ENCODE data around the gene STXBP3. TPM values are rescaled to one million over a fixed set of nuclear protein-coding genes. Genes with fewer than 3 reads are reported as not detected.
A peak's percentile ranks its signal among the peaks of the same experiment; 100 is the strongest.

STXBP3 gene
- total and polyA plus RNA-seq, 2 of the 4 experiments (the other 2 are of a cell fraction) = 19.1 to 19.7 TPM

DNA sequence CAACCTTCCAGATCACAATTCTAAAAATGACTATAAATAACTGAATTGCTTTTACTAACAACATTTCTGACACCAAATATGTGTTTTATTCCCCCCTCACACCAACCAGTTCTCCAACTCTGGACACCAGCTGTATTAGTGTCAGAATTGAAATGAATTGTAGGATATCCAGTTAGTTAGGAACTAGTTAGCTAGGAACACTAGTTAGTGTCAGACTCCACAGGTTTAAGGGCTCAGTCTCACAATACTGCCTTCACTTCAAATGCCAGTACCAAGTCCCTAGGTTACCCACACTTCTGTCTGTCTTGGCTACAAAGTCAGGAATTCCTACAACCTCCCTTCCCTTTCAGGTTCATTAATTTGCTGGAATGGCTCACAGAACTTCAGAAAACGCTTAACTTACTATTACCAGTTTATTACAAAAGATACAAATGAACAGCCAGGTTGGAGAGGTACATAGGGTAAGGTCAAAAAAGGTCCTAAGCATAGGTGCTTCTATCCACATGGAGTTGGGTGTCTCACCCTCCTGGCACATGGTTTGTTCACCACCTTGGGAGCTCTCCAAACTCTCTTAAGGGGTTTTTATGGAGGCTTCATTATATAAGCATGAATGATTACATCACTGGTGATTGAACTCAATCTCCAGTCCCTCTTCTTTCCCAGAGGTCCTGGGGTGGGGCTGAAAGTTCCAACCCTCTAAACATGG is 4.2 kb downstream of the STXBP3 start:
- Histone ChIP-seq H3K18ac (ENCODE audit: low read depth, low read length) (no peak overlapping the region), H3K36me3 (ENCODE audit: control insufficient read depth, insufficient read depth, low read length) (peaks cover 12% of the 10 kb centered on the region), H3K56ac (ENCODE audit: extremely low read depth, insufficient read depth, low read length) (no peak overlapping the region), H3K14ac (replicated peaks; ENCODE audit: low read depth, low read length) (0 out of 2 replicates have a peak overlapping the region, but pooled peaks have one; percentile 6), H2AK9ac (replicated peaks; ENCODE audit: low read depth, low read length, poor library complexity) (no peak overlapping the region), H2AK5ac (ENCODE audit: low read depth, low read length) (0 out of 2 replicates have a peak overlapping the region, but pooled peaks have one; percentile 15), H3K4me2 (ENCODE audit: low read depth, low read length) (no peak overlapping the region), H3K9me3 (ENCODE audit: control insufficient read depth, insufficient read depth, low read length) (no peaks in the 10 kb centered on the region), H2BK15ac (ENCODE audit: low read depth, low read length) (no peak overlapping the region), H3K9me1 (ENCODE audit: insufficient read depth, low read length) (peaks cover 2% of the 10 kb centered on the region; the same call in 1 of the 2 replicates), H3K27me3 (ENCODE audit: control insufficient read depth, insufficient read depth, low read length) (no peaks in the 10 kb centered on the region), H2BK20ac (ENCODE audit: low read depth, low read length) (no peak overlapping the region), H3K4me1 (ENCODE audit: control insufficient read depth, insufficient read depth, low read length) (no peaks in the 10 kb centered on the region), H3K27ac (ENCODE audit: insufficient read depth, low read length) (no peak overlapping the region), H3K4ac (ENCODE audit: low read depth, low read length) (no peak overlapping the region), H3K79me1 (ENCODE audit: low read depth in 1 of 2, low read length in 2 of 2) (peaks cover 27 to 40% of the 10 kb centered on the region in 2 experiments), H2AFZ (replicated peaks; ENCODE audit: low read length, poor library complexity) (no peak overlapping the region), H4K91ac (ENCODE audit: insufficient read depth, low read depth, low read length) (no peak overlapping the region), H2BK120ac (ENCODE audit: low read depth, low read length) (no peak overlapping the region), H3K9ac (ENCODE audit: low read depth, low read length) (no peak overlapping the region), H4K5ac (ENCODE audit: low read depth, low read length) (no peak overlapping the region), H4K20me1 (ENCODE audit: insufficient read depth, low read length) (peaks cover 6% of the 10 kb centered on the region; the same call in 1 of the 2 replicates), H3K4me3 (ENCODE audit: insufficient read depth, low read depth, low read length) (no peak overlapping the region), H3K23ac (ENCODE audit: low read depth, low read length) (no peak overlapping the region), H4K8ac (ENCODE audit: low read depth in 2 of 2, low read length in 2 of 2) (no peak overlapping the region), H2BK5ac (ENCODE audit: low read depth, low read length, poor library complexity, severe bottlenecking) (no peak overlapping the region)
- ChIA-PET CTCF (no interaction called here), POLR2A (ENCODE audit: unreplicated experiment) (no interaction called here)
- intact Hi-C loops (cut with micrococcal nuclease) (no loop called here), dilution Hi-C loops (cut with HindIII; ENCODE audit: low sequenced_read_pairs, unreplicated experiment) (no loop called here), in situ Hi-C loops (cut with MboI; ENCODE audit: low sequenced_read_pairs) (no loop called here)
- WGBS, 2 experiments (ENCODE audit: extremely low coverage in 2 of 2, insufficient read length in 1 of 2) = no CpG with 5 or more reads among the region's 1 CpG
- no peak for TF ChIP-seq MAZ (IDR thresholded peaks at IDR 0.05; ENCODE audit: borderline replicate concordance, low read depth, low read length)
- TF ChIP-seq SMC3 (IDR thresholded peaks at IDR 0.05; ENCODE audit: low read depth, low read length) = no peak
- TF ChIP-seq NFE2L2 (IDR thresholded peaks at IDR 0.05; ENCODE audit: low read depth, low read length) = no peak
- TF ChIP-seq FOS (IDR thresholded peaks at IDR 0.05; ENCODE audit: low read depth, low read length) = no peak
- no peak for TF ChIP-seq ELK1 (IDR thresholded peaks at IDR 0.05; ENCODE audit: borderline replicate concordance, low read depth, low read length)
- TF ChIP-seq RAD21 (IDR thresholded peaks at IDR 0.05; ENCODE audit: low read length) = no peak
- TF ChIP-seq CEBPB (IDR thresholded peaks at IDR 0.05; ENCODE audit: low read depth, low read length) = no peak
- TF ChIP-seq MXI1 (IDR thresholded peaks at IDR 0.05; ENCODE audit: borderline replicate concordance, low read depth, low read length) = no peak
- TF ChIP-seq RCOR1 (IDR thresholded peaks at IDR 0.05; ENCODE audit: insufficient replicate concordance, low read length) = no peak
- no peak for TF ChIP-seq BHLHE40 (IDR thresholded peaks at IDR 0.05; ENCODE audit: low read depth, low read length)
- TF ChIP-seq POLR2A (IDR thresholded peaks at IDR 0.05; ENCODE audit: low read depth, low read length) = no peak
- TF ChIP-seq CHD1 (IDR thresholded peaks at IDR 0.05; ENCODE audit: low read depth, low read length) = no peak
- no peak for TF ChIP-seq RFX5 (IDR thresholded peaks at IDR 0.05; ENCODE audit: low read depth, low read length)
- no peak for TF ChIP-seq USF2 (IDR thresholded peaks at IDR 0.05; ENCODE audit: low read depth, low read length)
- TF ChIP-seq, protein P1, sequence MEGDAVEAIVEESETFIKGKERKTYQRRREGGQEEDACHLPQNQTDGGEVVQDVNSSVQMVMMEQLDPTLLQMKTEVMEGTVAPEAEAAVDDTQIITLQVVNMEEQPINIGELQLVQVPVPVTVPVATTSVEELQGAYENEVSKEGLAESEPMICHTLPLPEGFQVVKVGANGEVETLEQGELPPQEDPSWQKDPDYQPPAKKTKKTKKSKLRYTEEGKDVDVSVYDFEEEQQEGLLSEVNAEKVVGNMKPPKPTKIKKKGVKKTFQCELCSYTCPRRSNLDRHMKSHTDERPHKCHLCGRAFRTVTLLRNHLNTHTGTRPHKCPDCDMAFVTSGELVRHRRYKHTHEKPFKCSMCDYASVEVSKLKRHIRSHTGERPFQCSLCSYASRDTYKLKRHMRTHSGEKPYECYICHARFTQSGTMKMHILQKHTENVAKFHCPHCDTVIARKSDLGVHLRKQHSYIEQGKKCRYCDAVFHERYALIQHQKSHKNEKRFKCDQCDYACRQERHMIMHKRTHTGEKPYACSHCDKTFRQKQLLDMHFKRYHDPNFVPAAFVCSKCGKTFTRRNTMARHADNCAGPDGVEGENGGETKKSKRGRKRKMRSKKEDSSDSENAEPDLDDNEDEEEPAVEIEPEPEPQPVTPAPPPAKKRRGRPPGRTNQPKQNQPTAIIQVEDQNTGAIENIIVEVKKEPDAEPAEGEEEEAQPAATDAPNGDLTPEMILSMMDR (conservative IDR thresholded peaks at IDR 0.05; ENCODE audit: low read depth, low read length) = no peak
- TF ChIP-seq MAFK (IDR thresholded peaks at IDR 0.05; ENCODE audit: low read depth, low read length) = no peak
- no peak for ATAC-seq (ENCODE audit: low read depth)
- no TSS peak for BruUV-seq (replicated peaks)
- no peak for DNase-seq

Measured in IMR-90 (cell line).